NCI-H2107 treated with DMSO at 0.1 percent for 48 hours (cell line): ENCODE data around the gene PPIL6.
A peak's percentile ranks its signal among the peaks of the same experiment; 100 is the strongest.
"Not testable (repeated sequence)": the region's sequence is repeated elsewhere in the genome, so short reads cannot be mapped to it uniquely, and the experiment has no call there.

ENCODE experiments used
- DNase-seq: peaks from one replicate; lab custom pipeline; 2025; ENCODE audit not compliant: unreplicated experiment; lab: John Stamatoyannopoulos, UW

PPIL6 gene

DNA sequence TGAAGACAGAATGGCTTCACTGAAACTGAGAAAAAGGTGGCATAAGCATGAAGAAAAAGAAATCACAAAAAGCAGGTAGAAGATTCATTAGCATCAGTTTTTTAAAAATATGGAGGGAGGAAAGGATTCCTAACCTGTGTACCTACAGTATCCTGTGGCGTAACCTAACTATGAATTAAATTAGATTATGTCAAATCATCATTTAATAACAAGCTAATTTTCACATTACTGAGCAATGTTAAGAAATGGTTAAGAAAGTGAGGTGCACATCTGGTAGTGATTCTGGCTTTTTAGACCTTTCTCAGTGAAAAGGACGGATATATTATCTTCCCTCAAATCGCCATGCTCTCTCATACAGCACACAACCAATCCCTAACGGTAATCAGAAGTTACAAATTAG lies 70.7 kb downstream of the PPIL6 start:
- no peak for DNase-seq

DNA sequence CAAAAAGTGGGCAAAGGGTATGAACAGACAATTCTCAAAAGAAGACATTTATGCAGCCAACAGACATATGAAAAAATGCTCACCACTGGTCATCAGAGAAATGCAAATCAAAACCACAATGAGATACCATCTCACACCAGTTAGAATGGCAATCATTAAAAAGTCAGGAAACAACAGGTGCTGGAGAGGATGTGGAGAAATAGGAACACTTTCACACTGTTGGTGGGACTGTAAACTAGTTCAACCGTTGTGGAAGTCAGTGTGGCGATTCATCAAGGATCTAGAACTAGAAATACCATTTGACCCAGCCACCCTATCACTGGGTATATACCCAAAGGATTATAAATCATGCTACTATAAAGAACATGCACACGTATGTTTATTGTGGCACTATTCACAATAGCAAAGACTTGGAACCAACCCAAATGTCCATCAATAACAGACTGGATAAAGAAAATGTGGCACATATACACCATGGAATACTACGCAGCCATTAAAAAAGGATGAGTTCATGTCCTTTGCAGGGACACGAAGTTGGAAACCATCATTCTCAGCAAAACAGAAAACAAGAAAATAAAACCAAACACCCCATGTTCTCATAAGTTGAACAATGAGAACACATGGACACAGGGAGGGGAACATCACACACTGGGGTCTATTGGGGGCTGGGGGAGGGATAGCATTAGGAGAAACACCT lies 75.9 kb downstream of the PPIL6 start:
- DNase-seq, result not testable (repeated sequence)

DNA sequence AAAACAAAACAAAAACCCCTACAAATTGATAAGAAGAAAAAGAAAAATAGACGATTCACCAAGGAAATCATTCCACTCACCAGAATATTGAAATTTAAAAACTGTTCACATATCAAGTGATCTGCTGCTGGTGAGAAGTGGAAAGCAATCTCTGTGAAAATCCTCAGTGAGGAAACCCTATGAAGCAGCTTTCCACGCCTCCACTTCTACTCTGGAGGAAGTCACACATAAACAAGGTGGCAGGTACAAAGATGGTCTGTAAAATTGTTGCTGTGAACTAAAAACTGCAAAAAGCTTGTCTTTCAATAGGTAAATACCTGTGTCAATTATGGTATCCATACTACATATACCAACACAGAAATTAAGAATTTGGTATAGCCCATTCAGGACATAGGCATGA lies 76.7 kb downstream of the PPIL6 start:
- DNase-seq, result no peak

DNA sequence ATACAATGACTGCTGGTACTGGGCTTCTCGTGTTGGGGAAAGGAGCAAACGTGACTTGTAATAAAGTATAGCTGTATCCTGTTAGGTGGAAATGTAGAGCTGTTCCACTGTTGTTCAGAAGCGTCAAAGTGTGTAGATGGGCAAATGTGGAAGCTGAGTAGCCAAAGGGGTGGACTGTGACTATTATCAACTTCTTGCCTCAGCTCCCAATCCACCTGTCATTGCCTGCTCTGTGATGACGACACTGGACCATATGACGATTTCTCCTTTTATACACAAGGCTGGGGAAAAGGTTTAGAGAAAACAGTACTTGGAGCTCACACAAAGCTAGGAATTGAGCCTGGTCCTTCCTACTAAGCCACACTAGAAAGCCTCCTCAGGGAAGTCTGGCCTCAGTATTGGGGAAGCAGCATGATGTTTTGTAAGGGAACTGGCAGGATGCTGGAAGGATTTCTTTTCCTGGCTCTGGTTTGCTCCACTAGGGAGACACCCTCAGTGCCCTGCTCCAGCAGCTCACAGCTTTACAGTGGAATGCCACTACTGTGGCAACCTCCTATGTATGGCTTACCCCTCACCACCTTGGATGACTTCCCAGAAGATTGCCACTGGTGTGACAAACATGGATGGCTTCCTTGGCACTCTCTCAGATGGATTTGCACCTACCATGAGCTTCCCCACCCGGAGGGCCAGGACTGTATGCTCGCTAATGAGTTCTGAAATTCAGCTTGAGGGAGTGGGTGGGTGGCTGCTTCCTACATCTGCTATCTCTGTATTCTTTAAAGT lies 78.1 kb downstream of the PPIL6 start:
- DNase-seq, result no peak

DNA sequence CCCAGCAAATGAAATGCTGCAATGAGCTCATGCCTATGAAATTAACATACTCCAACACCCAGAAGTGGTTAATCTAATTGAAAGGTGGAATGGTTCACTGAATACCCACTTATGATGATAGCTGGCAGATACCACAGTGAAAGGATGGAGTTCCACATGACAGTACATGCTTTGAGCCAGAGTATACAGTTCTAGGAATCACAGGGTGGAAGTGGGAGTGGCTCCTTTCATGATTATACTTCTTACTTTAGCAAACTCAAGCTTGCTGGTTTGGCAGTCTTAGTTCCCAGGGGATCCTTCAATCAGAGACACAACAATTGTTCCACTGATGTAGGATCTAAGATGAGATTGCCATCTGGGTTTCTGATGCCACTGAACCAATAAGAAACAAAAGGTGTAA lies 79.6 kb downstream of the PPIL6 start:
- DNase-seq, result no peak

DNA sequence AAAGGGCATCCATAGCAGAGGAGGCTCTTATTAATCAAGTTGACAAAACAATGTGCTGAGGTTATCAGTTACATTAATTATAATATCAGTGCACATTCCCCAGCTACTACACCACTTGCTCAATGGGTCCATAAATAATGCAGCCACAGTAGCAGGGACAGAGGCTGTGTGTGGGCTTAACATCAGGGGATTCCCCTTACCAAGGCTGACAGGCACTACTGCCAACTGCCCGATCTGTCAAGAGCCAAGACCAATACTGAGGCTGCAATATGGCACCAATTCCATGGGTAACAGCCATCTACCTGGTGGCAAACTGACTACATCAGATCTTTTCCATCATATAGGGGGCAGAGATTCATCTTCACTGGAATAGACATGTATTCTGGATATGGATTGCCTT lies 80.1 kb downstream of the PPIL6 start:
- DNase-seq, result no peak

DNA sequence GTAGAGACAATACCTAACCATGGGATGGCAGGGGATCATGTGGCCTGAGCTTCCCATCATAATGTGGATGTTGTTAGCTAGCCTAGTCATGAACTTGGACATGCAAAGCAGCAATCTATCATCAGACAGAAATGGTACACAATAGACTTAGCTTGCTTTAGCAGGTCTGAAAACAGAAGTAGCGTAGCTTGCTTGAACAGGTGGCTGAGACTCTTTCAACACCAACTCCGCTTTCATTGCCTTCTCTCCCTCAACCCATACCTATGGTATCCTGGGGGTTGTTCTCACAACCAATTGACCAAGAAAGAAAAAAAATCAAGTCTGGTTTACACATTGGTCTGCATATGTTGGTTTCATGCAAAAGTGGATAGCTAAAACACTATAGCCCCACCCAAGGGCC lies 81.2 kb downstream of the PPIL6 start:
- no peak for DNase-seq

DNA sequence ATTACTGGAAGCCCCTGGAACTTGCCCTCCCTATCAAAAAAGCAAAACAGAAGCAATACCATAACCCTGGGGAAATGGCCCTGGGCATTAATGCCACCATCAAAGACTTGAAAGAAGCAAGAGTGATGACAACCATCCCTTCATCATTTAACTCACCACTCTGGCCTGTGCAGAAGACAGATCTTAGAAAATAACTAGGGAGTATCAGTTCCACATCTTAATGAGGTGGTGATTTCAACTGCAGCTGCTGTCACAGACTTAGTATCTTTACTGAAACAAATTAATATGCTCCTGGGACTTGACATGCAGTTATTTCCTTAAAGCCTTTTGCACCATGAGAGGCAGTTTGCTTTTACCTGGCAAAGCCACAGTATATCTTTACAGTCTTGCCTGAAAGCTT lies 82.2 kb downstream of the PPIL6 start:
- no peak for DNase-seq

DNA sequence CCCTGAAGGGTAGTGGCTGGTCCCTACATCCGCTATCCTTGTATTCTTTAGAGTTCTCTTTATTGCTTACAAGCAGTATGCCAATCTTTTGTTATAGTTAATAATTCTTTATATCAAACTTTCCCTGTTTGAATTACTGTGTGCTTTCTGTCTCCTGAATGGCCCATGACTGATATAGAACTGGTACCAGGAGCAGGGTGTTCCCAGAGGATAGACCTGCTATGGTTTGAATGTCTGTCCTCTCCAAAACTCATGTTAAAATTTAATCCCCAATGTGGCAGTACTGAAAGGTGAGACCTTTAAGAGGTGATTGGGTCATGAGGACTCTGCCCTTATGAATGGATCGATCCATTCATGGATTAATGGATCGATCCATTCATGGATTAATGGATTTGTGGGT lies 84.2 kb downstream of the PPIL6 start:
- no peak for DNase-seq

DNA sequence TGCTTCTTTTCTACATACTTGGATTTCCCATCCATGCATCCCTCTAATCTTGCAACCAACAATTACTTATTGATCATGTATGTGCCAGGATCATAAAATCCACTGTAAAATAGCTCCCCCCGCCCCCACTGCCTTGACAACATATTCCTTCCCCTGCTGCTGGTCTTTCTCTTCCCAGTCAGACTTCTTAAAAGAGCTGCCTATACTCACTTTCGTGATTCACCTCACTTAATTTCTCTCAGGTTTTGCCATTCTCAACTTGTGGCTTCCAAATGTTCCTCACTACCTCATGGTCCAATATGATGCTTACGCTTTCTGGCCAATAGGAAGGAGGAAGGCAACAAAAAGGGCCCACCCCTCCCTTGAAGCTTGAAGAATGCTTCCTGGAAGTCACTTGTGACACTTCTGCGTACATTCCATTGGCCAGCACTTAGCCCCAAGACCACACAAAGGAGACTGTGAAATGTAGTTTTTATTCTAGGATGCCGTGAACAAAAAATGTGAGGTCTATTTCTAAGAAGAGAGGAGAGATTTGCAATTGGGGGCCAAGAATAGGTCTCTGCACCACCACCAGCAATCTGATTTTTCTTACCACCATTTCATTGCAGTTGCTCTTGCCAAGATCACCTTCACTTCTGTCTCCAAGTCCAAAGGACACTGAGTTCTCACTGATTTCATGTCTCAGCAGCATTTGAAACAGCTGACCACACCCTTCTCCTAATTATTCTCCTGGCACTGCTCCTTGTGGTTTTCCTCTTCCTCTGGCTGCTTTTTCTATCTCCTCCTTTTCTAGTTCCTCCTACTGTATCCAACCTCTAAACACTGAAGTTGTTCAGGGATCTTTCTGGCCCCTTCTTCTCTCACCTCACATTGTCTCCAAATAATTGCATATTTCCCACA lies 88.9 kb downstream of the PPIL6 start:
- no peak for DNase-seq

DNA sequence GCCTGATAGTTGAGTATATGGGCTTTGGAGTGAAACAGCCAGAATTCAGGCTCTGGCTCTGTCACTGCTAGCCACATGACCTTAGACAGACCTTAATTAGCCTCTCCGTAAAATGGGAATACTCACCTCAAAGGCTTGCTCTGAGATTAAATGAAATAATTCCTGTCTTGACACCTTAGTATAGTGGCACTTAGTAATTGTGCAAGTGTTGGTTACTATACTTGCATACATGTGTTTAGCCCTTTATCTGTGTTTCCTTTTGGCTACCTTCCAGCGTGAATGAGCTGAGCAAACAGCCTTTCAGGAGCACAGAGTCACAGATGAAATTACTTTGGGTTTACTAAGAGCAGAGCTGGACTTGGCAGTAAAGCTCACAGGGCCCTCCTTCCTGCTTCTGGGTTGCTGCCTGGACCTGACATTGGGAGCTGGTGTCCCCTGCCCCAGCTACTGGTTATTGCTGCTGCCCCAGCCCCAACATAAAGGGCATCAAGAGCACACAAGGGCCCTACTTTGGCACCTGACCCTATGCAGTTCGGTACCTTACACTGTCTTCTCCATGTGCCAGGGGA lies 90.9 kb downstream of the PPIL6 start:
- peak; percentile 84 for DNase-seq

DNA sequence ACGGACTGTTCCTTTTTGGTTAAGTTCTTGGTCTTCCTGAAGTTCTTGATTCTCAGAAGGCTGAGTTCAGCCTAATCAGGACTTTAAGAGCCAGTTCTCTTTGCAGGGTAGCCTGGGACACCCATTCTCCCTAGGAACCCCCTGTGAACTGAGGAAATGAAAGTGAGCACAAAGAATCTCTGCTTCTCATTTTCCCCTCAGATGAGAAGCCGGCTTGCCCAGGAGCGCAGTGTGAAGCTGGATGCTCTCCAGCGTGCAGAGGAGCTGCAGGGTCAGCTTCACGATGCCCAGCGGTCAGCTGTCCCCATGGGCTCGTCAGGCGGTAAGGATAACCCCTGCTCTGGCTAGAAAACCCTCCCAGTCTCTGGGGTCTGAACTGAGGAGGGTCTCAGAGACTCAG lies 92.2 kb downstream of the PPIL6 start:
- DNase-seq, result no peak

DNA sequence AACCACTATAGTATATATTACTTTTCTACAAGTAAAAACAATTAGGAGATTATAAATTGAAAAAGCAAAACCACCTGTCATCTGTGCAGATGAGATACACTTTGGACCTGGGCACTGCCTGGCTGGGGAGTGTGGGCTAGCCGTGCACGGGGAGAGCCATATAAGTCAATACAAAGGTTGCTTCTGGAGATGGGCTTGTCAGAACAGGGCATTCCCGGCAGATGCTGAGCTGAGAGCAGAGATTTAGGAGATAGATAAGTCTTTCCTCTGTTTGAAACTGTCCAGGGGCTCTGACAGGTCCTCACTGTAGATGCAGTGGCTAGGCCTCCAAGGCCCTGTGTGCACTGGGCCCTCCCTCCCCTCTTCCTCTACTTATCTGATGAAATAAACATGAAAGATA lies 92.6 kb downstream of the PPIL6 start:
- no peak for DNase-seq

DNA sequence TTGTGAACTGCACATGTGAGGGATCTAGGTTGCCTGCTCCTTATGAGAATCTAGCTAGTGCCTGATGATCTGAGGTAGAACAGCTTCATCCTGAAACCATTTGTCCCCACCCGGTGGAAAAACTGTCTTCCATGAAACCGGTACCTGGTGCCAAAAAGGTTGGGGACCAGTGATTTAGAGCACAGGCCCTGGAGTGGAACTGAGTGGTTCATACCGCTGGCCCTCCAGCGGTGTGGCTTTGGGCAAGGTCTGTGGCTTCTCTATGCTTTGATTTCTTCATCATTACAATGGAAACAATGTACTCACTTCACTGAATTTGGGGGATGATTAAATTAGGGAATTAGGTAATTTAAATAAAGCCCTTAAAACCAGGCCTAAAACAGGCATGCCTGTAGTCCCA lies 94.4 kb downstream of the PPIL6 start:
- DNase-seq, result no peak

DNA sequence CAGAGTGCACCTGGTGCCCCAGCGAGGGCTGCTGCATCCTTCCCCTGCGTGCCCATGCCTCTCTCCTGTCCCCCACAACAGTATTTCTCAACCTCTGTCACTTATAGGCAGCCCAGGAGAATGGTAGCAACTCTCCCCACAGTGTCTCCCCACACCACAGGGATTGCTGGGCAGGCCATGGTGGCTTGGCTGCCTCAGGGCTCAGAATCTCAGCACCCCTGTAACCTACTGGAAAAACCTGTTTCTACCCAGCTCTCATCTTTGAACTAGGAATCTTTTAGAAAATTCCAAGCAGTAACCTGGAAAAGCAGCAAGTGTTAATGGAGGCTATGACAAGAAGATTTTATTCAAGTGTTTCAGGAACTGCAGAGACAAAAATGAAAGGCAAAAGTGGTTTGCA lies 96.2 kb downstream of the PPIL6 start:
- DNase-seq, result no peak

DNA sequence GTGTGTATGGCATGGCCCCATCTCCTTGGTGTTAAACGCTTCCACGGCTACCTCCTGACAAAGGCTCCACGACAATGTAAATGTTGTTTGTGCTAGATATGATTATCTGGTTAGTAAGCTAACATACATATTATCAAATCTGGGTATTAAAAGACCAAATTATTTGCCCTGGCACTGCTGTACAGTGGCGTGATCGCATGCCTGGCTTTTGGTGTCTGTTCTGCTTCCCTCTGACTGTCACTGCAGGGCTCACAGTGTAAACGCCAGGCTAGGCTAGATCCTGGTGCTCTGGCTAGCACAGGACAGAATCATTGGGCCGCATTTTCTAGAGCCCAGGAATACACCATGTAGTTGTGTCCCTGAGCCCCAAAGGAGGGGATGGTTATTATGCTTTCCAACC lies 96.9 kb downstream of the PPIL6 start:
- DNase-seq, result no peak

DNA sequence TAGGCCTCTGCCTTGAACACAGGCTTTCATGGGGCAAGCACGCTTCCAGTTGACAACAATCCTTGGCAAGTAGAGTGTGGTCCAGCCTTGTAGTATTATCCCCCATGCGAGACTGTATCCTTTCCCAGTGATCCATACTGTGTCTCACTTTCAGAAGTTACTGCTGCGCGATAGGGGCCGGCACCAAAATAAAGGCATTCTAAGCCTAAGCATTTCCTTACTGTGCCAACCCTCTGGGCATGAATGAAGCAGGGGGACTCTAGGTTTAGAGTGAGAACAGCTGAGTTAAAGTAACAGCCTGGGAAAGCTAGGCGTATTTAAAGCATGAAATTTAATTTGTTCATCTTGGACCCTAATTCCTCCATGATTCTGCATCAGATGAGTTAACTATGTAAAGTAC lies 97.5 kb downstream of the PPIL6 start:
- DNase-seq, result no peak

DNA sequence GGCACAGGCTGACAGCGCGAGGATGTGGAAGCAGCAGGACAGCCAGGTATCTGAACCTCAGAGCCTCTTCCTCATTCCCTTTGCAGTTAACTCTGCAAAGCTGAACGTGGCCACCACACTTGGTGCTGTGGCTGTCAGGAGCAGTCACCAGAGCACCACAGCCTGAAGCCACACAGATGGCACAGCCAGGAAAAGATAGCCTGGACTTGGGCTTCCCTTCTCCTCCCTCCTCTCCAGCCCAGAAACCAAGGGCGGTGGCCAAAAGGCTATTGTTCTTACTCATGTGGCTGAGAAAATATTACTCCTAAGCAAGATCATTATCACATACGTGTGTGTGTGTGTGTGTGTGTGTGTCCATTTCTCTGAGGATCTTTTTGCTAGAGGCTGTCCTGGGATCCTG lies 97.9 kb downstream of the PPIL6 start:
- no peak for DNase-seq

DNA sequence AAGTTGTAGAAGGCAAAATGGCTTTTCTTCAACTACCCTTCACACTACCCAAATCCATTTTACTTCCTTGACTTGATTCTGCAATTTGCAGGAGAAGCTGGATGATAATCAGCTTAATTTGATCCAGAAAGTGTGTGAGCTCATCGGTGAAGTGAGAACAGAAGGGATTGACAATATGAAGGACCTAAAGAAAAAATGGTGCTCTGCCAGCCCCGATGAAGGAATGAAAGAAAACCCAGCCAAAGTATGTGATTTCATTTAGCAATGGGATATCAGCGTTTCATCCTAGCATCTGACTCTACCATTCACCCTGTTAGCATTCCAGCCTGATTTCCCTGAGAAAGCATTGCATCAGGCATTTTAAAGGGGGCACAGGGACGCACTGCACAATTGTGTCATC lies 99.6 kb downstream of the PPIL6 start:
- DNase-seq, result no peak
